Ovary (tissue), 3 donors: Measurements from ENCODE around the gene OGFRL1.

Experiments used
- EP300 ChIP-seq: sonication (generic); formaldehyde crosslinking; IDR thresholded peaks from one replicate; pipeline ENCODE4 v1.6.1; 2017; ENCODE audit warnings: antibody characterized with exemption
- TF ChIP-seq, protein P1 (sequence below), 3 donors: fragments of 450-650 bp in 2 of 3; fragments of 200-600 bp in 1 of 3; IDR thresholded peaks; one replicate each; pipeline versions ENCODE4 v1.5.1 to v1.8.0; 2016 to 2022; ENCODE audit warnings: antibody characterized with exemption in 3 of 3, mild to moderate bottlenecking in 1 of 3
- donor health status: DM: no; HTN: no; CAD: no.

DNA sequence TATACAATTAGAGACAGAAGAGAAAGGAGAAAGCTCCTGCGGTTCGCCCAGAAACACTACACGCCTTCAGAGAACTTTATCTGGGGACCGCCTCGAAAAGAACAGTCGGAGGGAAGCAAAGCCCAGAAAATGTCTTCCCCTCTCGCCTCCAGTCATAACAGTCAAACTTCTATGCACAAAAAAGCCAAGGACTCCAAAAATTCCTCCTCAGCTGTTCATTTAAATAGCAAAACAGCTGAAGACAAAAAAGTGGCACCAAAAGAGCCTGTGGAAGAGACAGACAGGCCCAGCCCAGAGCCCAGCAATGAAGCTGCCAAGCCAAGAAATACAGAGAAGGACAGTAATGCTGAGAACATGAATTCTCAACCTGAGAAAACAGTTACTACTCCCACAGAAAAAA is 12.9 kb downstream of the OGFRL1 start:
- TF ChIP-seq, protein P1, sequence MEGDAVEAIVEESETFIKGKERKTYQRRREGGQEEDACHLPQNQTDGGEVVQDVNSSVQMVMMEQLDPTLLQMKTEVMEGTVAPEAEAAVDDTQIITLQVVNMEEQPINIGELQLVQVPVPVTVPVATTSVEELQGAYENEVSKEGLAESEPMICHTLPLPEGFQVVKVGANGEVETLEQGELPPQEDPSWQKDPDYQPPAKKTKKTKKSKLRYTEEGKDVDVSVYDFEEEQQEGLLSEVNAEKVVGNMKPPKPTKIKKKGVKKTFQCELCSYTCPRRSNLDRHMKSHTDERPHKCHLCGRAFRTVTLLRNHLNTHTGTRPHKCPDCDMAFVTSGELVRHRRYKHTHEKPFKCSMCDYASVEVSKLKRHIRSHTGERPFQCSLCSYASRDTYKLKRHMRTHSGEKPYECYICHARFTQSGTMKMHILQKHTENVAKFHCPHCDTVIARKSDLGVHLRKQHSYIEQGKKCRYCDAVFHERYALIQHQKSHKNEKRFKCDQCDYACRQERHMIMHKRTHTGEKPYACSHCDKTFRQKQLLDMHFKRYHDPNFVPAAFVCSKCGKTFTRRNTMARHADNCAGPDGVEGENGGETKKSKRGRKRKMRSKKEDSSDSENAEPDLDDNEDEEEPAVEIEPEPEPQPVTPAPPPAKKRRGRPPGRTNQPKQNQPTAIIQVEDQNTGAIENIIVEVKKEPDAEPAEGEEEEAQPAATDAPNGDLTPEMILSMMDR (IDR thresholded peaks at IDR 0.05), result no peak
- TF ChIP-seq EP300, result no peak
